Measurements from ENCODE around the gene OGDH.

- no peak for TF ChIP-seq POLR2A (IDR thresholded peaks at IDR 0.05)
- TF ChIP-seq CTCF (IDR thresholded peaks at IDR 0.05) = no peak
These were observed 31.6 kb downstream of the OGDH start for GRCh38 chr7:44637788-44638594.
